ENCODE data around the gene PNPLA6. TPM values are rescaled to one million over a fixed set of nuclear protein-coding genes. Genes with fewer than 3 reads are reported as not detected.

The PNPLA6 gene
- total and polyA plus RNA-seq, 2 of the 8 experiments (the other 6 are each of a cell fraction or from before 2014, with no cell fraction given), result 55.1 to 121 TPM

DNA sequence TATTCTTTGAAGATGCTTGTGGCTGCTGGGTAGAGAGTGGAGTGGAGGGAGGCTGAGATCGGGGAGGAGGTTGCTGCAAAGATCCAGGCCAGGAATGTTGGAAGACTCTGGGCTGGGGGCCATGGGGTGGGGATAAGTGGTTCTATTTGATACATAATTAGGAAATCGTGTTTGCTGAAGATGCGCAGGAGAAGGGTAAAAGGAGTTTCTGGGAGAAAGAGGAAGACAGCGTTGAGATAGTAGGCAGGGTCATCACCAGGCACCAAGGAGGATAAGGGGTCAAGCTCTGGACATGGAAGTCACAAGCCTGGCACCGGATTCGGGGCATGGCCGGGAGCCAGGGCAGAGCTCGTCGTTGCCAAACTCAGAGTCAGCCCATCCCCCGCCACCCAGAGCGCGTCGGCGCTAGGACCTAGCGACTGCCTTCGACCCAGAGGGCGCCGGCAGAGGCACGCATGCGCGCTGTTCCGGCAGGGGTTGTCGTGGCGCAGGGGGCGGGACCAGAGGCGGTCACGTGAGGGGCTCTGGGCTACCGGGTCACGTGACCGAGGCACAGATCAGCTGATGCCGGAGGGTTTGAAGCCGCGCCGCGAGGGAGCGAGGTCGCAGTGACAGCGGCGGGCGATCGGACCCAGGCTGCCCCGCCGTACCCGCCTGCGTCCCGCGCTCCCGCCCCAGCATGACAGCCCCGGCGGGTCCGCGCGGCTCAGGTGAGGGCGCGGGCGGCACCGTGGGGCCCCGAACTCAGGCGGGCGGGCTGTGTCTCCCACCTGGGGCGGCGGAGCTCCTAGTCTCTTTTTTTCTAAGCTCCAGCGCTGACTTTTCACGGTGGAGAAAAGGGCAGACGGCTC lies 13.2 kb upstream of the PNPLA6 start, which contains the start of gene MCOLN1 (continued):
- peak; percentile 81 for TF ChIP-seq KDM4A (IDR thresholded peaks at IDR 0.05; ENCODE audit: low read depth, low read length, severe bottlenecking)
- no peak for TF ChIP-seq CBX8 (IDR thresholded peaks at IDR 0.05; ENCODE audit: borderline replicate concordance, low read depth, low read length)
- no peak for TF ChIP-seq SRF (IDR thresholded peaks at IDR 0.05; ENCODE audit: low read depth, low read length)
- TF ChIP-seq MAFK (IDR thresholded peaks at IDR 0.05; ENCODE audit: low read depth, low read length), result no peak
- TF ChIP-seq BCL11A (IDR thresholded peaks at IDR 0.05; ENCODE audit: low read depth in 2 of 2, low read length in 2 of 2), result no peak
- TF ChIP-seq CHD7 (IDR thresholded peaks at IDR 0.05; ENCODE audit: insufficient replicate concordance, low read length), result no peak
- no peak for TF ChIP-seq RNF2 (IDR thresholded peaks at IDR 0.05; ENCODE audit: borderline replicate concordance, low read depth, low read length, missing control alignments, poor library complexity, severe bottlenecking)
- TF ChIP-seq SP2 (IDR thresholded peaks at IDR 0.05; ENCODE audit: low read length), result no peak
- TF ChIP-seq, protein P1, sequence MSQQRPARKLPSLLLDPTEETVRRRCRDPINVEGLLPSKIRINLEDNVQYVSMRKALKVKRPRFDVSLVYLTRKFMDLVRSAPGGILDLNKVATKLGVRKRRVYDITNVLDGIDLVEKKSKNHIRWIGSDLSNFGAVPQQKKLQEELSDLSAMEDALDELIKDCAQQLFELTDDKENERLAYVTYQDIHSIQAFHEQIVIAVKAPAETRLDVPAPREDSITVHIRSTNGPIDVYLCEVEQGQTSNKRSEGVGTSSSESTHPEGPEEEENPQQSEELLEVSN (IDR thresholded peaks at IDR 0.05), result peak; percentile 68

All from H1 (cell line).